K562 (cell line): ENCODE results near the gene MAGIX. TPM values are rescaled to one million over a fixed set of nuclear protein-coding genes. Genes with fewer than 3 reads are reported as not detected.

Experiments
- E2F3 ChIP-seq: fragments of 250-450 bp; sonication (Bioruptor Pico); IDR thresholded peaks from 2 replicates; pipeline ENCODE4 v1.4.0; 2020; ENCODE audit warnings: mild to moderate bottlenecking
- ETV1 ChIP-seq: fragments of 450-650 bp; conservative IDR thresholded peaks from 2 replicates; pipeline ENCODE4 v1.6.1; 2016; ENCODE audit warnings: missing genetic modification characterization, control low read depth, low read depth, missing compliant biosample characterization
- HBP1 ChIP-seq: fragments of 450-650 bp; formaldehyde crosslinking; IDR thresholded peaks from 2 replicates; pipeline ENCODE4 v1.4.0; 2022; ENCODE audit warnings: missing genetic modification characterization
- MAFG ChIP-seq: fragments of 450-650 bp; conservative IDR thresholded peaks from 2 replicates; pipeline ENCODE4 v1.6.1; 2016; ENCODE audit warnings: missing genetic modification characterization, missing compliant biosample characterization
- MLX ChIP-seq, 2 experiments: fragments of 450-650 bp in 1 of 2; sonication (generic) in 1 of 2; formaldehyde crosslinking; conservative IDR thresholded peaks; 2 replicates each; pipeline versions ENCODE4 v1.4.0 to v1.8.1; 2020 to 2022; ENCODE audit warnings: mild to moderate bottlenecking in 1 of 2, missing genetic modification reagents in 1 of 2
- PRDM10 ChIP-seq: fragments of 450-650 bp; IDR thresholded peaks from 2 replicates; pipeline ENCODE4 v1.6.1; 2018; ENCODE audit not compliant: partially characterized antibody
- PTTG1 ChIP-seq: fragments of 450-650 bp; IDR thresholded peaks from 2 replicates; pipeline ENCODE4 v1.6.1; 2016; ENCODE audit warnings: low read depth, mild to moderate bottlenecking, missing genetic modification characterization, missing compliant biosample characterization
- RBM39 ChIP-seq: fragments of 200-400 bp; formaldehyde crosslinking; optimal IDR thresholded peaks from 2 replicates; pipeline ENCODE3; 2018; ENCODE audit warnings: low read depth, low read length
- SIN3A ChIP-seq, 2 experiments: fragments of 150-350 bp in 1 of 2; IDR thresholded peaks; 2 replicates each; pipeline ENCODE4 v1.6.1; 2011 to 2016; ENCODE audit warnings: borderline replicate concordance in 2 of 2, low read depth in 2 of 2, low read length in 2 of 2, mild to moderate bottlenecking in 2 of 2, moderate library complexity in 2 of 2; ENCODE audit not compliant: control insufficient read depth in 1 of 2
- ZFP1 ChIP-seq: fragments of 450-650 bp; formaldehyde crosslinking; IDR thresholded peaks from 2 replicates; pipeline ENCODE4 v1.4.0; 2020; ENCODE audit warnings: mild to moderate bottlenecking, mixed read lengths
- ZNF277 ChIP-seq: fragments of 250-450 bp; sonication (Bioruptor Pico); IDR thresholded peaks from 2 replicates; pipeline ENCODE4 v1.8.0; 2022; ENCODE audit warnings: inconsistent platforms, mild to moderate bottlenecking, moderate library complexity, borderline replicate concordance
- ZNF75A ChIP-seq: fragments of 450-650 bp; formaldehyde crosslinking; IDR thresholded peaks from 2 replicates; pipeline ENCODE4 v1.4.0; 2020; ENCODE audit warnings: mild to moderate bottlenecking
- ZNF77 ChIP-seq: fragments of 250-450 bp; sonication (Bioruptor Pico); IDR thresholded peaks from 2 replicates; pipeline ENCODE4 v1.5.0; 2020
- polyA plus RNA-seq, 8 experiments: library from polyadenylated mRNA; depleted of rRNA in 4 of 8; stranded (reverse) in 5 of 8; unstranded in 3 of 8; fragments of >200 nt; fragmentation: Nextera tagmentation in 2 of 8; fragmentation: Illumina TruSeq in 1 of 8; extraction: Ambion mirVana in 2 of 8; extraction: Trizol in 1 of 8; gene quantifications; 2 replicates each; pipeline versions ENCODE4 v1.2.1 to v1.2.3, GENCODE V29; 2011 to 2014; ENCODE audit warnings: inconsistent platforms in 1 of 8, missing spikeins in 1 of 8
- total RNA-seq, 7 experiments: library from RNA; depleted of rRNA in 6 of 7; stranded (reverse); fragments of >200 nt in 6 of 7; fragmentation: Illumina TruSeq in 2 of 7; extraction: Trizol in 2 of 7; gene quantifications; 2 replicates each; pipeline versions ENCODE4 v1.2.1 to v1.2.3, GENCODE V29; 2011 to 2021; ENCODE audit warnings: low replicate concordance in 1 of 7
- TF ChIP-seq, protein P1 (sequence below): fragments of 450-650 bp; IDR thresholded peaks from 2 replicates; pipeline ENCODE4 v1.7.0; 2016; ENCODE audit warnings: borderline replicate concordance

Gene MAGIX
- total and polyA plus RNA-seq, 9 of the 15 experiments (the other 6 are each of a cell fraction or from before 2014, with no cell fraction given): 0.08 to 3.5 (median 0.47) TPM

- TF ChIP-seq RBM39 (no peak), ZFP1 (CRISPR knock-in tag) (no peak), ZNF77 (CRISPR knock-in tag) (no peak), MAFG (tag) (no peak), HBP1 (no peak), PTTG1 (tag) (no peak), PRDM10 (no peak), ZNF277 (CRISPR knock-in tag) (no peak), MLX (CRISPR knock-in tag; conservative IDR thresholded peaks at IDR 0.05) (no peak), E2F3 (CRISPR knock-in tag) (peak; percentile 80), ETV1 (no peak; the same call in 1 of the 2 replicates), ZNF75A (CRISPR knock-in tag) (no peak), SIN3A (IDR thresholded peaks at IDR 0.05; ENCODE audit: borderline replicate concordance in 2 of 2, control insufficient read depth in 1 of 2, low read depth in 2 of 2, low read length in 2 of 2) (no peak)
- TF ChIP-seq, protein P1, sequence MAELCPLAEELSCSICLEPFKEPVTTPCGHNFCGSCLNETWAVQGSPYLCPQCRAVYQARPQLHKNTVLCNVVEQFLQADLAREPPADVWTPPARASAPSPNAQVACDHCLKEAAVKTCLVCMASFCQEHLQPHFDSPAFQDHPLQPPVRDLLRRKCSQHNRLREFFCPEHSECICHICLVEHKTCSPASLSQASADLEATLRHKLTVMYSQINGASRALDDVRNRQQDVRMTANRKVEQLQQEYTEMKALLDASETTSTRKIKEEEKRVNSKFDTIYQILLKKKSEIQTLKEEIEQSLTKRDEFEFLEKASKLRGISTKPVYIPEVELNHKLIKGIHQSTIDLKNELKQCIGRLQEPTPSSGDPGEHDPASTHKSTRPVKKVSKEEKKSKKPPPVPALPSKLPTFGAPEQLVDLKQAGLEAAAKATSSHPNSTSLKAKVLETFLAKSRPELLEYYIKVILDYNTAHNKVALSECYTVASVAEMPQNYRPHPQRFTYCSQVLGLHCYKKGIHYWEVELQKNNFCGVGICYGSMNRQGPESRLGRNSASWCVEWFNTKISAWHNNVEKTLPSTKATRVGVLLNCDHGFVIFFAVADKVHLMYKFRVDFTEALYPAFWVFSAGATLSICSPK: no peak
These were observed 6.4 kb upstream of the MAGIX start (continued) for GRCh38 chrX:49155900-49156837.
